ENCODE data around the gene SLC66A3. TPM values are rescaled to one million over a fixed set of nuclear protein-coding genes. Genes with fewer than 3 reads are reported as not detected.
"Not testable (repeated sequence)": the region's sequence is repeated elsewhere in the genome, so short reads cannot be mapped to it uniquely, and the experiment has no call there.

The SLC66A3 gene
- total RNA-seq, 1 donor from 2014 or later: 14.2 TPM

- no peak for DNase-seq (ENCODE audit: low read depth)
- H3K4me3 ChIP-seq (ENCODE audit: low read depth, low read length): no peak overlapping the region
- H3K36me3 ChIP-seq (ENCODE audit: control insufficient read depth, insufficient read depth, low read length): no peaks in the 10 kb centered on the region
- no peak for TF ChIP-seq CTCF (IDR thresholded peaks at IDR 0.05; ENCODE audit: insufficient read depth, low read length, poor library complexity, severe bottlenecking)
- H3K27me3 ChIP-seq (ENCODE audit: control insufficient read depth, insufficient read depth, low read length): no peaks in the 10 kb centered on the region
These were observed 5.0 kb downstream of the SLC66A3 start for GRCh38 chr2:11160256-11160655.

GRCh38 chr2:11160731-11161455 lies 5.6 kb downstream of the SLC66A3 start:
- Histone ChIP-seq H3K36me3 (ENCODE audit: control insufficient read depth, insufficient read depth, low read length) (no peaks in the 10 kb centered on the region), H3K4me3 (ENCODE audit: low read depth, low read length) (no peak overlapping the region), H3K27me3 (ENCODE audit: control insufficient read depth, insufficient read depth, low read length) (no peaks in the 10 kb centered on the region)
- DNase-seq (ENCODE audit: low read depth): no peak
- TF ChIP-seq CTCF (IDR thresholded peaks at IDR 0.05; ENCODE audit: insufficient read depth, low read length, poor library complexity, severe bottlenecking): no peak

DNA sequence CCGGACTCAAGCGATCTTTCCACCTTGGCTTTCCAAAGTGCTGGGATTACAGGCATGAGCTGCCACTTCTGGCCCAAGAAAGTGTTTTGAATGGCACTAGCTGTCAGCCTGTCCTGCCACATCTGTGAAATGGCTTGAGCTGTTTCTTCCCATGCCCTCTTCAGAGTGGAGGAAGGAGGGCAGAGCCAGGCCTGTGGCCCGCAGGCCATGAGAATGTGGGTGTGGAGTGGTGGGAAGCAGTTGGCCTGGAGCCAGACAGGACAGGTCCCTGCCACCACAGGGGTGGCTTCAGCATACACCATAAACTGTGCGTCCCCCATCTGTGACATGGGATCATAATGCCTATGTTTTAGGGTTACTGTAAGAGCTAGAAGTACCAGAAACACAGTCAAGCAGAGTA lies 6.5 kb downstream of the SLC66A3 start:
- H3K36me3 ChIP-seq (ENCODE audit: control insufficient read depth, insufficient read depth, low read length): no peaks in the 10 kb centered on the region
- H3K4me3 ChIP-seq (ENCODE audit: low read depth, low read length): no peak overlapping the region
- H3K27me3 ChIP-seq (ENCODE audit: control insufficient read depth, insufficient read depth, low read length): no peaks in the 10 kb centered on the region
- no peak for DNase-seq (ENCODE audit: low read depth)
- no peak for TF ChIP-seq CTCF (IDR thresholded peaks at IDR 0.05; ENCODE audit: insufficient read depth, low read length, poor library complexity, severe bottlenecking)

- DNase-seq (ENCODE audit: low read depth): no peak
- no peak for TF ChIP-seq CTCF (IDR thresholded peaks at IDR 0.05; ENCODE audit: insufficient read depth, low read length, poor library complexity, severe bottlenecking)
- Histone ChIP-seq H3K27me3 (ENCODE audit: control insufficient read depth, insufficient read depth, low read length) (no peaks in the 10 kb centered on the region), H3K36me3 (ENCODE audit: control insufficient read depth, insufficient read depth, low read length) (no peaks in the 10 kb centered on the region), H3K4me3 (ENCODE audit: low read depth, low read length) (no peak overlapping the region)
These were observed 8.4 kb downstream of the SLC66A3 start for GRCh38 chr2:11163439-11164317.

GRCh38 chr2:11165046-11165445 lies 9.8 kb downstream of the SLC66A3 start:
- not testable (repeated sequence) for H3K36me3 ChIP-seq (ENCODE audit: control insufficient read depth, insufficient read depth, low read length); H3K4me3 ChIP-seq (ENCODE audit: low read depth, low read length); H3K27me3 ChIP-seq (ENCODE audit: control insufficient read depth, insufficient read depth, low read length); DNase-seq (ENCODE audit: low read depth)

GRCh38 chr2:11166476-11166875 lies 11.2 kb downstream of the SLC66A3 start:
- H3K27me3 ChIP-seq (ENCODE audit: control insufficient read depth, insufficient read depth, low read length): no peaks in the 10 kb centered on the region
- H3K4me3 ChIP-seq (ENCODE audit: low read depth, low read length): no peak overlapping the region
- no peak for DNase-seq (ENCODE audit: low read depth)
- TF ChIP-seq CTCF (IDR thresholded peaks at IDR 0.05; ENCODE audit: insufficient read depth, low read length, poor library complexity, severe bottlenecking): no peak
- no peaks in the 10 kb centered on the region for H3K36me3 ChIP-seq (ENCODE audit: control insufficient read depth, insufficient read depth, low read length)

Measured in kidney epithelial cell (primary cell).